ENCODE measurements around the gene HAAO. TPM values are rescaled to one million over a fixed set of nuclear protein-coding genes. Genes with fewer than 3 reads are reported as not detected.

The HAAO gene
- total RNA-seq, 4 donors from 2014 or later = 15.7 to 96.9 (median 49.7) TPM

DNA sequence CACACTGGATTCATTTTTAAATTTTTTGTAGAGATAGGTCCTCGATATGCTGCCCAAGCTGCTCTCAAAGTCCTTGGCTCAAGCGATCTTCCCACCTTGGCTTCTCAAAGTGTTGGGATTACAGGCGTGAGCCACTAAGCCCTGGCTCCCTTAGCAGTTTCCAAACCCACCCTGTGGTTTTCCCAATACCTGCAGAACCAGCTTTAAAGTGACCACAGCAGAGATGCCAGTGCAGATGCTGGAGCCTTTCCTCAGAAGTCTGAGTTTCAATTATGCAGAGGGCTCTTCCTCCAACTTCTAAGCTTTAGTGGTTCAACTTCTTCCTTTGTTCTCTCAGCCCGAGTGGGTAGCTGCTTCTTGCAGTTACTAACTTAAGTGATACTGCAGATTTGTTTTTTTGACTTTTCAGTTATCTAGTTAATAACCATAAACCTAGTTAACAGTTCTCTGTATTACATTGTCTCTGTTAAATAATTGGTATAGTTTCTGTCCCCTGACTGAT lies 8.1 kb upstream of the HAAO start:
- H3K4me3 ChIP-seq = no peak overlapping the region
- peak in 1 of 3 donors; percentile 17 for DNase-seq
- no peaks in the 10 kb centered on the region for H3K4me1 ChIP-seq
- TF ChIP-seq POLR2A (IDR thresholded peaks at IDR 0.05) = no peak
- TF ChIP-seq, protein P1, sequence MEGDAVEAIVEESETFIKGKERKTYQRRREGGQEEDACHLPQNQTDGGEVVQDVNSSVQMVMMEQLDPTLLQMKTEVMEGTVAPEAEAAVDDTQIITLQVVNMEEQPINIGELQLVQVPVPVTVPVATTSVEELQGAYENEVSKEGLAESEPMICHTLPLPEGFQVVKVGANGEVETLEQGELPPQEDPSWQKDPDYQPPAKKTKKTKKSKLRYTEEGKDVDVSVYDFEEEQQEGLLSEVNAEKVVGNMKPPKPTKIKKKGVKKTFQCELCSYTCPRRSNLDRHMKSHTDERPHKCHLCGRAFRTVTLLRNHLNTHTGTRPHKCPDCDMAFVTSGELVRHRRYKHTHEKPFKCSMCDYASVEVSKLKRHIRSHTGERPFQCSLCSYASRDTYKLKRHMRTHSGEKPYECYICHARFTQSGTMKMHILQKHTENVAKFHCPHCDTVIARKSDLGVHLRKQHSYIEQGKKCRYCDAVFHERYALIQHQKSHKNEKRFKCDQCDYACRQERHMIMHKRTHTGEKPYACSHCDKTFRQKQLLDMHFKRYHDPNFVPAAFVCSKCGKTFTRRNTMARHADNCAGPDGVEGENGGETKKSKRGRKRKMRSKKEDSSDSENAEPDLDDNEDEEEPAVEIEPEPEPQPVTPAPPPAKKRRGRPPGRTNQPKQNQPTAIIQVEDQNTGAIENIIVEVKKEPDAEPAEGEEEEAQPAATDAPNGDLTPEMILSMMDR (IDR thresholded peaks at IDR 0.05) = no peak
- no peaks in the 10 kb centered on the region for H3K36me3 ChIP-seq
- no peaks in the 10 kb centered on the region for H3K9me3 ChIP-seq
- H3K27me3 ChIP-seq = no peaks in the 10 kb centered on the region
- no peak overlapping the region for H3K27ac ChIP-seq

DNA sequence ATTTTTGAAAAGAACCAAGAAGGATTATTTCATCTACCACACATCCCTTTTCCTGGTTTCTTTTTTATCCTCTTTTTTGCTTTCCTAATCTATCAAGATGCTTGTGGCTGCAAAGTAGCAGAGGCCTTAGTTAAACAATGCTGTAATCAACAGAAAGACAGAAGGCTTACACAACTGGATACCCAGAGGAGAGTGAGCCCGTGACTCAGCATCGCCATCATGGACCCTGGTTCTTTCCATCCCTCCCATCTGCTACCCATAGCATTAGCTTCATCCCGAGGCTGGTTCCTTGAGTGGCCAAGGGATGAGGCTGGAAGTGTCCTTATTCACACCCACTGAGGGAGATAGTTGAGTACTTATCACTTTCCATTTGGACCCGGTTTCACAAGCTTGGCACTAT lies 7.5 kb upstream of the HAAO start:
- no peak for TF ChIP-seq POLR2A (IDR thresholded peaks at IDR 0.05)
- TF ChIP-seq, protein P1 (IDR thresholded peaks at IDR 0.05) = no peak
- DNase-seq = peak in 1 of 3 donors; percentile 22
- Histone ChIP-seq H3K27me3 (no peaks in the 10 kb centered on the region), H3K36me3 (no peaks in the 10 kb centered on the region), H3K4me3 (no peak overlapping the region), H3K9me3 (no peaks in the 10 kb centered on the region), H3K4me1 (no peaks in the 10 kb centered on the region), H3K27ac (no peak overlapping the region)

DNA sequence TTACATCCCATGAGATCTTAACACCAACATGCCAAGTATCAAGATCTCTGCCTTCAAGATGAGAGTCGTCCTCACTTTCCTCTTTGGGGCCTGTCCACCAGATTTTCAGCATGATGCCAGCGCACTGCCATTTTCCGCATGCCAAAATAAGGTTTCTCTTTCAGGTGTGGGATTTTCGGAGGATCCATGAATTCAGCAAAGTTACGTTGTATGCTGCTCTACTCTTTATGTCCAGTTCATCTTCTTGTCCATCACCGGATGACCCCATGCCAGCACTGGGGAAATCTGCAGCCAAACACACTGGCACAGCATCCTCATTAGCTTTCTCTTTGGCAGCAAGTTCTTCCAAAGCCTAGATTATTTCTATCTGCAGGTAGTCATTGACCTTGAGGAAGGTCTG lies 4.9 kb upstream of the HAAO start:
- TF ChIP-seq POLR2A (IDR thresholded peaks at IDR 0.05) = no peak
- TF ChIP-seq, protein P1 (IDR thresholded peaks at IDR 0.05) = no peak
- Histone ChIP-seq H3K4me3 (no peak overlapping the region), H3K27me3 (no peaks in the 10 kb centered on the region), H3K9me3 (no peaks in the 10 kb centered on the region), H3K27ac (no peak overlapping the region), H3K36me3 (no peaks in the 10 kb centered on the region), H3K4me1 (no peaks in the 10 kb centered on the region)
- DNase-seq = no peak

DNA sequence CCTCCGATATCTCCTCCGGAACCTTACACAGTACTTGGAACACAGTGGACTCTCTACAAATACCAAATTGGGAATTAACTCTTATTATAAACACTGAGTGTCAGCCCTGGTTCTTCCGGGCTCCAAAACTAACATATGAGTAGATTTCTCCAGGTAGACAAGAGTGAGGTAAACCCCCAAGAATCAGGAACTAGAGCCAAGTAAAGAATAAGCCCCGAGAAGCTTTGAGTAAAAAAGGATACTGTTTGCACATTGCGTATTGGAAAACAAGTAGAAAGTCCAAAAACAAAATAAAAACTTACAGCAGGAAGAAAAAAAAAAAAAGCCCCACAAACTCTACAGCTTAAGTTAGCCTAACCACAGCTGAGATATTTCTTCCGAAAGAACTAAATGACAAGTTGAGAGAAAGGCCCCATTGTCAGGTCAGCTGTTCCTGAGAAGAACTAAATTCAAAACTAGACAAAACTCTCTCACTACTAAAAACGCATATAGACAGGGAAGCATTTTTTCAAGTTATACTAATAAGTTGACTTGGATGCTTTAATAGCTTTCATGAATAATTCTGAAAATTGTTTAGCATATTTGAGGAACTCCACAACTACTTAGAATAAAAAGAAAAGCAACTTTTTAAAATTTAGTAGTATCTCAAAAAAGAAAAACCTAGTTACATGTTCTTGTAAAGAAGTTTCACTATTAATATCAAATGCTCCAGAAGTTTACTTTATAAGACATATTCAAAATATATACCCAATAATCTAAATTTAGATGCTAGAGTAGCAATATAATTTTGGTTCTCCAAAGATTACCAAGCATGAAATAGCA lies 4.3 kb upstream of the HAAO start:
- peak overlapping the region in 3 of 4 donors; percentile 50 to 55 (median 52) for H3K27ac ChIP-seq
- H3K9me3 ChIP-seq = no peaks in the 10 kb centered on the region

DNA sequence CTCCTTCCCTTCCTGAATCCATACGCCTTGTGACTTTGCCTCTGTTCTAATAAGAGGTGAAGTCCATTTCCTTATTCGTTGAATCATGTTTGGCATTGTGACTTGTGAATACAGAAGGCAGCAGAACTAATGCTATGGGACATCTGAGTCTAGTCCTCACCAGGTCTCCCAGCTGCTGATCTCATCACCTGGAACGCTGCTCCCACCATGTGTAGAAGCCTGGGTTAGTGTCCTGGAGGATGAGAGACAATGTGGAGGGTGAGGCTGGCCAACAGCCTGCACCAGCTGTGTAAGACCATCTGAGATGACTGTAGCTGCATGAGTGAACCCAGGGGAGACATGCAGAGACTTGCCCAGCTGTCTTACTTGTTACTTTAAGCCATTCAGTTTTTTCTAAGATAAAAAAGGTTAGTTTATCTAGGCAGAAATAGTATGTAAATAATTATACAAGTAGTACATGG lies 3.5 kb upstream of the HAAO start:
- no peak for TF ChIP-seq POLR2A (IDR thresholded peaks at IDR 0.05)
- TF ChIP-seq, protein P1 (IDR thresholded peaks at IDR 0.05) = no peak
- Histone ChIP-seq H3K4me1 (peaks cover 0 to 8% (median 4%) of the 10 kb centered on the region in 4 donors), H3K9me3 (no peaks in the 10 kb centered on the region), H3K4me3 (no peak overlapping the region), H3K27me3 (no peaks in the 10 kb centered on the region), H3K27ac (peak overlapping the region; percentile 31 to 55 (median 51)), H3K36me3 (no peaks in the 10 kb centered on the region)
- DNase-seq = peak in 1 of 3 donors; percentile 51

More for the DNA sequence above, 4.3 kb upstream of the HAAO start:
- TF ChIP-seq POLR2A (IDR thresholded peaks at IDR 0.05) = no peak
- TF ChIP-seq, protein P1 (IDR thresholded peaks at IDR 0.05) = no peak
- Histone ChIP-seq H3K36me3 (no peaks in the 10 kb centered on the region), H3K4me3 (no peak overlapping the region), H3K4me1 (peaks cover 0 to 3% (median 1%) of the 10 kb centered on the region in 4 donors), H3K27me3 (no peaks in the 10 kb centered on the region)
- DNase-seq = no peak

Data from Peyer's patch (tissue), 4 donors.